Measurements from ENCODE around the gene CAPZA2.

GRCh38 chr7:116918704-116919103 is 56.3 kb downstream of the CAPZA2 start:
- TF ChIP-seq POLR2A (IDR thresholded peaks at IDR 0.05) = no peak
- TF ChIP-seq, protein P1, sequence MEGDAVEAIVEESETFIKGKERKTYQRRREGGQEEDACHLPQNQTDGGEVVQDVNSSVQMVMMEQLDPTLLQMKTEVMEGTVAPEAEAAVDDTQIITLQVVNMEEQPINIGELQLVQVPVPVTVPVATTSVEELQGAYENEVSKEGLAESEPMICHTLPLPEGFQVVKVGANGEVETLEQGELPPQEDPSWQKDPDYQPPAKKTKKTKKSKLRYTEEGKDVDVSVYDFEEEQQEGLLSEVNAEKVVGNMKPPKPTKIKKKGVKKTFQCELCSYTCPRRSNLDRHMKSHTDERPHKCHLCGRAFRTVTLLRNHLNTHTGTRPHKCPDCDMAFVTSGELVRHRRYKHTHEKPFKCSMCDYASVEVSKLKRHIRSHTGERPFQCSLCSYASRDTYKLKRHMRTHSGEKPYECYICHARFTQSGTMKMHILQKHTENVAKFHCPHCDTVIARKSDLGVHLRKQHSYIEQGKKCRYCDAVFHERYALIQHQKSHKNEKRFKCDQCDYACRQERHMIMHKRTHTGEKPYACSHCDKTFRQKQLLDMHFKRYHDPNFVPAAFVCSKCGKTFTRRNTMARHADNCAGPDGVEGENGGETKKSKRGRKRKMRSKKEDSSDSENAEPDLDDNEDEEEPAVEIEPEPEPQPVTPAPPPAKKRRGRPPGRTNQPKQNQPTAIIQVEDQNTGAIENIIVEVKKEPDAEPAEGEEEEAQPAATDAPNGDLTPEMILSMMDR (IDR thresholded peaks at IDR 0.05) = no peak
